H1 (cell line): Measurements from ENCODE around the gene POU6F2. TPM values are rescaled to one million over a fixed set of nuclear protein-coding genes. Genes with fewer than 3 reads are reported as not detected.

Source experiments
- CEBPB ChIP-seq: IDR thresholded peaks from 2 replicates; pipeline ENCODE4 v1.6.1; 2012; ENCODE audit warnings: low read depth, low read length
- TAF7 ChIP-seq: optimal IDR thresholded peaks from 2 replicates; pipeline ENCODE3; 2011; ENCODE audit warnings: low read depth, mild to moderate bottlenecking, inconsistent platforms, low read length, moderate library complexity, borderline replicate concordance
- TEAD4 ChIP-seq: IDR thresholded peaks from 2 replicates; pipeline ENCODE4 v1.6.1; 2012; ENCODE audit warnings: low read depth, low read length, inconsistent platforms, mixed read lengths
- polyA plus RNA-seq, 7 experiments: library from polyadenylated mRNA; depleted of rRNA in 3 of 7; stranded (reverse) in 5 of 7; unstranded in 2 of 7; fragments of >200 nt in 5 of 7; fragments of 200-250 nt in 2 of 7; gene quantifications; 1 replicate in 5 of 7; 2 replicates in 1 of 7; 4 replicates in 1 of 7; pipeline versions ENCODE4 v1.2.1 to v1.2.3, GENCODE V29; 2011 to 2013; ENCODE audit warnings: missing spikeins in 2 of 7, mixed read lengths in 2 of 7
- total RNA-seq: library from RNA; stranded (reverse); fragmentation: NEBNext Ultra II Directional; extraction: Animal tissue kit (Norgen Biotek cat#: 25700); gene quantifications from 2 replicates; pipeline ENCODE4 v1.2.1, GENCODE V29; 2021
- TF ChIP-seq, protein P1 (sequence below): fragments of 300-600 bp; sonication (generic); IDR thresholded peaks from 2 replicates; pipeline ENCODE4 v1.7.1; 2012; ENCODE audit warnings: low read length, moderate library complexity, mild to moderate bottlenecking, inconsistent platforms; ENCODE audit not compliant: insufficient replicate concordance

Gene POU6F2
- total and polyA plus RNA-seq, 2 of the 8 experiments (the other 6 are each of a cell fraction or from before 2014, with no cell fraction given) = 1.1 to 2.0 TPM

DNA sequence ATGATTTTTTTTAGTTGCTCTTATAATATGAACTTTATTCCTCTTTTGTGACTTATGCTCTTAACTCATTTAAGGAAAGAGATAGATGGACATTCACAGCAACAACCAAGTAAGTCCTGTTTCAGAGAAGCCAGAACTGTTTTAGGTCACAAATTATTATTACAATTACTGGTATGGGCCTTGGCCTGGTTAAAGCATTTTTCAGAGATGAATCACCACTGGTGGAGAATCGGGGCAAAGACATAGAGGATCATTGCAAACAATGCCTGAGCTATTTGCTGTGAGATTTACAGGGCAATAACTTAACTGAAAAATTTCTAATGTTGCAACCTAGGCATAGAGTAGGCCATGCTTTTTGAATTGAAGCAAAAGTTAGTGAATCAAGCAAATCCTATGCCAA, 450.5 kb downstream of the POU6F2 start (continued):
- TF ChIP-seq, protein P1, sequence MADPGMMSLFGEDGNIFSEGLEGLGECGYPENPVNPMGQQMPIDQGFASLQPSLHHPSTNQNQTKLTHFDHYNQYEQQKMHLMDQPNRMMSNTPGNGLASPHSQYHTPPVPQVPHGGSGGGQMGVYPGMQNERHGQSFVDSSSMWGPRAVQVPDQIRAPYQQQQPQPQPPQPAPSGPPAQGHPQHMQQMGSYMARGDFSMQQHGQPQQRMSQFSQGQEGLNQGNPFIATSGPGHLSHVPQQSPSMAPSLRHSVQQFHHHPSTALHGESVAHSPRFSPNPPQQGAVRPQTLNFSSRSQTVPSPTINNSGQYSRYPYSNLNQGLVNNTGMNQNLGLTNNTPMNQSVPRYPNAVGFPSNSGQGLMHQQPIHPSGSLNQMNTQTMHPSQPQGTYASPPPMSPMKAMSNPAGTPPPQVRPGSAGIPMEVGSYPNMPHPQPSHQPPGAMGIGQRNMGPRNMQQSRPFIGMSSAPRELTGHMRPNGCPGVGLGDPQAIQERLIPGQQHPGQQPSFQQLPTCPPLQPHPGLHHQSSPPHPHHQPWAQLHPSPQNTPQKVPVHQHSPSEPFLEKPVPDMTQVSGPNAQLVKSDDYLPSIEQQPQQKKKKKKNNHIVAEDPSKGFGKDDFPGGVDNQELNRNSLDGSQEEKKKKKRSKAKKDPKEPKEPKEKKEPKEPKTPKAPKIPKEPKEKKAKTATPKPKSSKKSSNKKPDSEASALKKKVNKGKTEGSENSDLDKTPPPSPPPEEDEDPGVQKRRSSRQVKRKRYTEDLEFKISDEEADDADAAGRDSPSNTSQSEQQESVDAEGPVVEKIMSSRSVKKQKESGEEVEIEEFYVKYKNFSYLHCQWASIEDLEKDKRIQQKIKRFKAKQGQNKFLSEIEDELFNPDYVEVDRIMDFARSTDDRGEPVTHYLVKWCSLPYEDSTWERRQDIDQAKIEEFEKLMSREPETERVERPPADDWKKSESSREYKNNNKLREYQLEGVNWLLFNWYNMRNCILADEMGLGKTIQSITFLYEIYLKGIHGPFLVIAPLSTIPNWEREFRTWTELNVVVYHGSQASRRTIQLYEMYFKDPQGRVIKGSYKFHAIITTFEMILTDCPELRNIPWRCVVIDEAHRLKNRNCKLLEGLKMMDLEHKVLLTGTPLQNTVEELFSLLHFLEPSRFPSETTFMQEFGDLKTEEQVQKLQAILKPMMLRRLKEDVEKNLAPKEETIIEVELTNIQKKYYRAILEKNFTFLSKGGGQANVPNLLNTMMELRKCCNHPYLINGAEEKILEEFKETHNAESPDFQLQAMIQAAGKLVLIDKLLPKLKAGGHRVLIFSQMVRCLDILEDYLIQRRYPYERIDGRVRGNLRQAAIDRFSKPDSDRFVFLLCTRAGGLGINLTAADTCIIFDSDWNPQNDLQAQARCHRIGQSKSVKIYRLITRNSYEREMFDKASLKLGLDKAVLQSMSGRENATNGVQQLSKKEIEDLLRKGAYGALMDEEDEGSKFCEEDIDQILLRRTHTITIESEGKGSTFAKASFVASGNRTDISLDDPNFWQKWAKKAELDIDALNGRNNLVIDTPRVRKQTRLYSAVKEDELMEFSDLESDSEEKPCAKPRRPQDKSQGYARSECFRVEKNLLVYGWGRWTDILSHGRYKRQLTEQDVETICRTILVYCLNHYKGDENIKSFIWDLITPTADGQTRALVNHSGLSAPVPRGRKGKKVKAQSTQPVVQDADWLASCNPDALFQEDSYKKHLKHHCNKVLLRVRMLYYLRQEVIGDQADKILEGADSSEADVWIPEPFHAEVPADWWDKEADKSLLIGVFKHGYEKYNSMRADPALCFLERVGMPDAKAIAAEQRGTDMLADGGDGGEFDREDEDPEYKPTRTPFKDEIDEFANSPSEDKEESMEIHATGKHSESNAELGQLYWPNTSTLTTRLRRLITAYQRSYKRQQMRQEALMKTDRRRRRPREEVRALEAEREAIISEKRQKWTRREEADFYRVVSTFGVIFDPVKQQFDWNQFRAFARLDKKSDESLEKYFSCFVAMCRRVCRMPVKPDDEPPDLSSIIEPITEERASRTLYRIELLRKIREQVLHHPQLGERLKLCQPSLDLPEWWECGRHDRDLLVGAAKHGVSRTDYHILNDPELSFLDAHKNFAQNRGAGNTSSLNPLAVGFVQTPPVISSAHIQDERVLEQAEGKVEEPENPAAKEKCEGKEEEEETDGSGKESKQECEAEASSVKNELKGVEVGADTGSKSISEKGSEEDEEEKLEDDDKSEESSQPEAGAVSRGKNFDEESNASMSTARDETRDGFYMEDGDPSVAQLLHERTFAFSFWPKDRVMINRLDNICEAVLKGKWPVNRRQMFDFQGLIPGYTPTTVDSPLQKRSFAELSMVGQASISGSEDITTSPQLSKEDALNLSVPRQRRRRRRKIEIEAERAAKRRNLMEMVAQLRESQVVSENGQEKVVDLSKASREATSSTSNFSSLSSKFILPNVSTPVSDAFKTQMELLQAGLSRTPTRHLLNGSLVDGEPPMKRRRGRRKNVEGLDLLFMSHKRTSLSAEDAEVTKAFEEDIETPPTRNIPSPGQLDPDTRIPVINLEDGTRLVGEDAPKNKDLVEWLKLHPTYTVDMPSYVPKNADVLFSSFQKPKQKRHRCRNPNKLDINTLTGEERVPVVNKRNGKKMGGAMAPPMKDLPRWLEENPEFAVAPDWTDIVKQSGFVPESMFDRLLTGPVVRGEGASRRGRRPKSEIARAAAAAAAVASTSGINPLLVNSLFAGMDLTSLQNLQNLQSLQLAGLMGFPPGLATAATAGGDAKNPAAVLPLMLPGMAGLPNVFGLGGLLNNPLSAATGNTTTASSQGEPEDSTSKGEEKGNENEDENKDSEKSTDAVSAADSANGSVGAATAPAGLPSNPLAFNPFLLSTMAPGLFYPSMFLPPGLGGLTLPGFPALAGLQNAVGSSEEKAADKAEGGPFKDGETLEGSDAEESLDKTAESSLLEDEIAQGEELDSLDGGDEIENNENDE = no peak
- no peak for TF ChIP-seq TEAD4
- TF ChIP-seq CEBPB = no peak
- TF ChIP-seq TAF7 = no peak
